Ovary (tissue), 9 donors: Measurements from ENCODE around the gene VIPR1. TPM values are rescaled to one million over a fixed set of nuclear protein-coding genes. Genes with fewer than 3 reads are reported as not detected.

Experiments used
- DNase-seq, 5 donors: peaks; one replicate each; pipeline ENCODE4 v3.0.0-alpha.2; 2019 to 2020
- H3K27ac ChIP-seq, 2 donors: fragments of 200-600 bp; one replicate each; pipeline versions ENCODE4 v1.5.1 to v1.8.0; 2019 to 2022
- H3K27me3 ChIP-seq: fragments of 200-600 bp; one replicate; pipeline ENCODE4 v1.8.0; 2022
- H3K36me3 ChIP-seq: fragments of 200-600 bp; sonication (generic); one replicate; pipeline ENCODE4 v1.5.1; 2019
- H3K4me1 ChIP-seq: one replicate; pipeline ENCODE4 v1.8.1; 2013; ENCODE audit warnings: mild to moderate bottlenecking, moderate library complexity; ENCODE audit not compliant: insufficient read depth
- H3K4me3 ChIP-seq: fragments of 200-600 bp; sonication (generic); one replicate; pipeline ENCODE4 v1.5.1; 2017
- H3K9me3 ChIP-seq, 2 donors: fragments of 200-600 bp in 1 of 2; sonication (generic) in 1 of 2; one replicate each; pipeline versions ENCODE4 v1.5.1 to v1.8.1; 2013 to 2019; ENCODE audit warnings: mild to moderate bottlenecking in 1 of 2, moderate library complexity in 1 of 2
- EP300 ChIP-seq: sonication (generic); formaldehyde crosslinking; IDR thresholded peaks from one replicate; pipeline ENCODE4 v1.6.1; 2017; ENCODE audit warnings: antibody characterized with exemption
- POLR2A ChIP-seq: fragments of 450-650 bp; IDR thresholded peaks from one replicate; pipeline ENCODE4 v1.6.1; 2017; ENCODE audit warnings: antibody characterized with exemption, mild to moderate bottlenecking, moderate library complexity
- WGBS, 3 donors: extraction: QIAGEN DNeasy Blood & Tissue Kit in 1 of 3; methylation state at CpG; one replicate each; pipeline versions ENCODE4 v1.1.5 to v1.1.7; 2013 to 2017; 5-methylcytosine and 5-hydroxymethylcytosine counted together
- intact Hi-C, 4 donors: fragments of 100-400 bp; cut with DNase I; formaldehyde crosslinking; loops; one replicate each; pipeline versions ENCODE4 v1.11.0 to v1.15.1; 2022 to 2023
- polyA plus RNA-seq, 2 donors: library from polyadenylated mRNA; stranded (reverse); fragments of 200-250 nt in 1 of 2; fragments of 350-450 nt in 1 of 2; fragmentation: Illumina TruSeq in 1 of 2; extraction: RNeasy Lipid Tissue Mini Kit (QIAGEN cat#74804) in 1 of 2; gene quantifications; one replicate each; pipeline ENCODE4 v1.2.3, GENCODE V29; 2013 to 2014
- total RNA-seq, 7 donors: library from RNA; depleted of rRNA in 2 of 7; stranded (reverse); fragments of >200 nt in 2 of 7; fragmentation: NEBNext Ultra II Directional in 3 of 7; extraction: Animal tissue kit (Norgen Biotek cat#: 25700) in 3 of 7; gene quantifications; one replicate each; pipeline versions ENCODE4 v1.1.0 to v1.2.4, GENCODE V29; 2016 to 2023
- TF ChIP-seq, protein P1 (sequence below), 3 donors: fragments of 450-650 bp in 2 of 3; fragments of 200-600 bp in 1 of 3; IDR thresholded peaks; one replicate each; pipeline versions ENCODE4 v1.5.1 to v1.8.0; 2016 to 2022; ENCODE audit warnings: antibody characterized with exemption in 3 of 3, mild to moderate bottlenecking in 1 of 3
- donor health status: DM: no; HTN: no; CAD: no; lungs with moderate emphysema.
- donor health status: DM: no; HTN: no; CAD: no.
- donor health status: Bipolar disorder and iron deficiency.
- donor health status: DM: yes; HTN: yes; CAD: no.
- donor health status: DM: no; HTN: no; CAD: no.
- donor health status: DM: yes; HTN: yes; CAD: no.

The VIPR1 gene
- total and polyA plus RNA-seq, 9 donors, result 0.12 to 2.2 (median 0.47) TPM

DNA sequence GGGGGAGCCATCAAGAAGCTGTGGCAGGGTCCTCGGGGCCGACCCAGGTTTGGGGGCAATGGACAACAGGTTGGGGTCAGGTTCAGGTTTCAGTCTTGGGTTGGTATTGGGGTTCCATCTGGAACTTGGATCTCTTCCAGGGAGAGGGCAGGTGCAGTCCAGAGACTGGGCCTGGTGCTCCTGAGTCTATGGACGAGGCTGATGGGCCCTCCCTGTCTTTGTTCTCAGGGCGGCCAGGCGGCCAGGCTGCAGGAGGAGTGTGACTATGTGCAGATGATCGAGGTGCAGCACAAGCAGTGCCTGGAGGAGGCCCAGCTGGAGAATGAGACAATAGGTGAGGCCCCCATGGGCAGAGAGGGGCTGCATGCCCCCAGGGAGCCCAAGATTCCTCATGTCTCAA lies 11.1 kb downstream of the VIPR1 start:
- no peaks in the 10 kb centered on the region for H3K9me3 ChIP-seq
- TF ChIP-seq EP300 (no peak), POLR2A (no peak)
- TF ChIP-seq, protein P1, sequence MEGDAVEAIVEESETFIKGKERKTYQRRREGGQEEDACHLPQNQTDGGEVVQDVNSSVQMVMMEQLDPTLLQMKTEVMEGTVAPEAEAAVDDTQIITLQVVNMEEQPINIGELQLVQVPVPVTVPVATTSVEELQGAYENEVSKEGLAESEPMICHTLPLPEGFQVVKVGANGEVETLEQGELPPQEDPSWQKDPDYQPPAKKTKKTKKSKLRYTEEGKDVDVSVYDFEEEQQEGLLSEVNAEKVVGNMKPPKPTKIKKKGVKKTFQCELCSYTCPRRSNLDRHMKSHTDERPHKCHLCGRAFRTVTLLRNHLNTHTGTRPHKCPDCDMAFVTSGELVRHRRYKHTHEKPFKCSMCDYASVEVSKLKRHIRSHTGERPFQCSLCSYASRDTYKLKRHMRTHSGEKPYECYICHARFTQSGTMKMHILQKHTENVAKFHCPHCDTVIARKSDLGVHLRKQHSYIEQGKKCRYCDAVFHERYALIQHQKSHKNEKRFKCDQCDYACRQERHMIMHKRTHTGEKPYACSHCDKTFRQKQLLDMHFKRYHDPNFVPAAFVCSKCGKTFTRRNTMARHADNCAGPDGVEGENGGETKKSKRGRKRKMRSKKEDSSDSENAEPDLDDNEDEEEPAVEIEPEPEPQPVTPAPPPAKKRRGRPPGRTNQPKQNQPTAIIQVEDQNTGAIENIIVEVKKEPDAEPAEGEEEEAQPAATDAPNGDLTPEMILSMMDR (IDR thresholded peaks at IDR 0.05), result no peak
- DNase-seq, result no peak
- H3K4me3 ChIP-seq, result no peak overlapping the region
- no peak overlapping the region for H3K27ac ChIP-seq
- H3K4me1 ChIP-seq, result no peaks in the 10 kb centered on the region
- no peaks in the 10 kb centered on the region for H3K27me3 ChIP-seq
- intact Hi-C loops, result no loop called here
- 89 to 94% (median 93%) methylated on average over 6 of the region's 6 CpGs for WGBS, 3 donors
- no peaks in the 10 kb centered on the region for H3K36me3 ChIP-seq

DNA sequence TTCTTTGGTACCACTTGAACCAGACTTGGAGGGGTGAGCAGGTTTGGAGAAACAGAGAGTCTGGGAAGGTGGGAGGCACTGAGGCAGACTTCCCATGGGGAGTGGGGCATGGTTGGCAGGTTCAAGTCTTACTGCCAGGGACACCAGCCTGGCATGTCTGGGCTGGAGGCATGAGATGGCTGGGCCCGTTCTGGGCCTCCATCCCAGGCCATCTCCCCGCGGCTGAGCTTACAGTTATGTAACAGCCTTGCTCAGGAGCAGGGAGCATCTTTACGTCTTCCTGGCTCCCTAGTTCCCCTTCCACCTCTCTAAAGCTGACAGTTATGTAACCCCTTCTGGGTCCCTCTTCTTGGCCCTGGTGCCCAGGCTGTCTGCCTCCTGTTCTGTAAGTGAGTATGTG lies 12.4 kb downstream of the VIPR1 start:
- intact Hi-C loops, result no loop called here
- no peak for TF ChIP-seq EP300
- TF ChIP-seq, protein P1 (IDR thresholded peaks at IDR 0.05), result no peak
- no peak for TF ChIP-seq POLR2A
- Histone ChIP-seq H3K27ac (no peak overlapping the region), H3K27me3 (no peaks in the 10 kb centered on the region), H3K9me3 (no peaks in the 10 kb centered on the region), H3K36me3 (no peaks in the 10 kb centered on the region), H3K4me3 (no peak overlapping the region), H3K4me1 (no peaks in the 10 kb centered on the region)
- DNase-seq, result no peak
- 78 to 88% (median 88%) methylated on average over 4 of the region's 4 CpGs for WGBS, 3 donors

DNA sequence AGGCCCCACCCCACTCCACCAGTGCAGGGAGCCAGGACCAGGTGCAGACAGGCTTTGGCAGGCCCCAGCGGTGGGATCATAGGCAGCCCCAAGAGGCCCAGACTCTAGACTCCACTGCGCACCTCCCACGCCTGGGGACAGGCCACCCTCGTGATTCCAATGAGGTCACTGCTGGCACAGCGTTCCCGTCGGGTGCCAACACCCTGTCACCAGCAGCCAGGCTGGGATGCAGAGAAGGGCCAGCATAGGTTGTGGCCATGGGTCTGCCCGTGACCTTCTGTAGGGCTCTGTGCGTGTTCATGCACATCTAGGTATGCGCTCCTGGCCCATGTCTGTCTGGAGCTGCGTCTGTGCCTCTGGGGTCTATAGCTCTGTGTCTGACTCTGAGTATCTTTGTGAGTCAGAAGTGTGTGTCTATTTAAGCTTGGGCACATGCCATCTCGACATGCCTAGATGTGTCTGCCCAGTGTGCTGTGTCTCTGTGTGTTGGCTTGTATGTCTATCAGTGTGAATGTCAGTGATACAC lies 13.0 kb downstream of the VIPR1 start:
- no peaks in the 10 kb centered on the region for H3K4me1 ChIP-seq
- H3K36me3 ChIP-seq, result no peaks in the 10 kb centered on the region
- 89 to 91% (median 89%) methylated on average over 11 to 12 of the region's 12 CpGs for WGBS, 3 donors
- no peaks in the 10 kb centered on the region for H3K27me3 ChIP-seq
- H3K27ac ChIP-seq, result no peak overlapping the region
- TF ChIP-seq, protein P1 (IDR thresholded peaks at IDR 0.05), result no peak
- no peak for TF ChIP-seq POLR2A
- no peak for TF ChIP-seq EP300
- intact Hi-C loops, result no loop called here
- no peak overlapping the region for H3K4me3 ChIP-seq
- no peaks in the 10 kb centered on the region for H3K9me3 ChIP-seq
- DNase-seq, result no peak

DNA sequence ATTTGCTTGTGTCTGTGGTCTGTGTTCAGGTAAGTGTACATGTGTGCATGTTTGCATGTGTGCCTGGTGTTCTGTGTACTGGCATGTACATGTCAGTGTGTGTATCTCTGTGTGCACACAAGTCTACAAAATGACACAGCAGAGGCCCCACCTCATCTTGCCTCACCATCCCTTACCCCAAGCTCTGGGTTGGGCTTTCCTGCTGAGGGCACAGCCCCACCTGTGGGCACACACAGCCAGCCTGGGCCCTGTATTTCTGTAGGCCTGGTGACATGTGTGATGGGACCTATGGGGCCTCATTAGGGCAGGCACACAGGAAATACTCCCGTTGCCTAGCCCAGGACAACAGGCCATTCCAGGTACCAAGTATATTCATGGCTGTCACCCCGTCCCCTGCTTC lies 13.5 kb downstream of the VIPR1 start:
- Histone ChIP-seq H3K4me1 (no peaks in the 10 kb centered on the region), H3K4me3 (no peak overlapping the region), H3K36me3 (no peaks in the 10 kb centered on the region), H3K27me3 (no peaks in the 10 kb centered on the region), H3K27ac (no peak overlapping the region), H3K9me3 (no peaks in the 10 kb centered on the region)
- intact Hi-C loops, result no loop called here
- no peak for DNase-seq
- 72 to 88% (median 87%) methylated on average over 2 of the region's 2 CpGs for WGBS, 3 donors
- TF ChIP-seq, protein P1 (IDR thresholded peaks at IDR 0.05), result no peak
- TF ChIP-seq POLR2A (no peak), EP300 (no peak)
